ENCODE data around the gene ZNF695.

ZNF695 gene

DNA sequence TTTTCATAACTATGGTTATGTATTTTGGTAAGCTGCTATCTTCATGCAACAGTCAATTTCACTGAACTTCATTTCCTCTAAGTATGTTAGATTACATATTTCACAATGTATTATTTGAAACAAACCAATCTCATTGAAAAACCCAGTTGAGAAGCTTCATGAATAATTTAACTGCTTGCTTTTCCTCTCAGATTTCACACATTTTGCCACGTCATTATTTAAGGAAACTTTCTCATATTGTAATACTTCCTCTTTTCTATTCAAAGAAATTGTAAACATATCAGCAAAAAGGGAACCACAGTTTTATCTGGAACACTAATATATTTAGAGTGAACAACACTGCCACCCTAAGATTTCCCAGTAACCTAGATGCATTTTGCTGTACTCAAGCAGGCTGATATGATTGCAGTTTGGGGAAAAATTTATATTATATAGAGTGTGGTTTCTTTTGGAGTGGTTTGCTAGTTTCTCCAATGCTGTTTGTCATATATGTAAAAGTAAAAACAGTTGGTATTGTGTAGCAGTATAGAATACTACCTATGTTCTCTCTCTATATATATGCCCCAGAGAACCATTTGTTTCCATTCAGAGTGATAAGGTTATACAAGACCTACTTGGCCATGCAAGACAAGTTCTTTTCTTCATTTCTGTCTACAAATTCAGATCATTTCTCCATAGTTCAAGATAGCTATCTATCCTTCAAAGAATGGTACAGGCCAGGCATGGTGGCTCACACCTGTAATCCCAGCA lies 47.7 kb downstream of the ZNF695 start:
- TF ChIP-seq POLR2AphosphoS5 (IDR thresholded peaks at IDR 0.05; ENCODE audit: low read depth, low read length) = no peak
- TF ChIP-seq FOXP2 (optimal IDR thresholded peaks at IDR 0.05; ENCODE audit: borderline replicate concordance, extremely low read depth, extremely low read length, insufficient read depth) = no peak

DNA sequence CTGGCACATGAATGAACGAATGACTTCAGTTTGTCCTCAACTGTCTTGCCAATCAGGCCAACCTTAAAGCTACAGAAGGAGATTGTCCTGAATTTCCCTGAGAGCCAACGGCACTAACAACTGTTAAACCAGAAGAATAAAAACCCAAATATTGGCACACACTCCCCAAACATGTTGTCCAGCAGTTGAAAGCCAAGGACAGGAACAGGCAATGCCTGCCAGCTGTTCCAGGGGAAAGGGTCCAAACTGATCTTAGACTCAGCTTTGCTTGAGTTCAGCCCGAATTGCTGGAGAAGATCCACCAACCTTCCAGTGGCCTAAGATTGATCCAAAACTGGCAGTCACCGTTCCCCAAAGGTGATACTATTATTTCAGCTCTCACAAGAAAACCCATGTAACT lies 53.7 kb downstream of the ZNF695 start:
- TF ChIP-seq, protein P1, sequence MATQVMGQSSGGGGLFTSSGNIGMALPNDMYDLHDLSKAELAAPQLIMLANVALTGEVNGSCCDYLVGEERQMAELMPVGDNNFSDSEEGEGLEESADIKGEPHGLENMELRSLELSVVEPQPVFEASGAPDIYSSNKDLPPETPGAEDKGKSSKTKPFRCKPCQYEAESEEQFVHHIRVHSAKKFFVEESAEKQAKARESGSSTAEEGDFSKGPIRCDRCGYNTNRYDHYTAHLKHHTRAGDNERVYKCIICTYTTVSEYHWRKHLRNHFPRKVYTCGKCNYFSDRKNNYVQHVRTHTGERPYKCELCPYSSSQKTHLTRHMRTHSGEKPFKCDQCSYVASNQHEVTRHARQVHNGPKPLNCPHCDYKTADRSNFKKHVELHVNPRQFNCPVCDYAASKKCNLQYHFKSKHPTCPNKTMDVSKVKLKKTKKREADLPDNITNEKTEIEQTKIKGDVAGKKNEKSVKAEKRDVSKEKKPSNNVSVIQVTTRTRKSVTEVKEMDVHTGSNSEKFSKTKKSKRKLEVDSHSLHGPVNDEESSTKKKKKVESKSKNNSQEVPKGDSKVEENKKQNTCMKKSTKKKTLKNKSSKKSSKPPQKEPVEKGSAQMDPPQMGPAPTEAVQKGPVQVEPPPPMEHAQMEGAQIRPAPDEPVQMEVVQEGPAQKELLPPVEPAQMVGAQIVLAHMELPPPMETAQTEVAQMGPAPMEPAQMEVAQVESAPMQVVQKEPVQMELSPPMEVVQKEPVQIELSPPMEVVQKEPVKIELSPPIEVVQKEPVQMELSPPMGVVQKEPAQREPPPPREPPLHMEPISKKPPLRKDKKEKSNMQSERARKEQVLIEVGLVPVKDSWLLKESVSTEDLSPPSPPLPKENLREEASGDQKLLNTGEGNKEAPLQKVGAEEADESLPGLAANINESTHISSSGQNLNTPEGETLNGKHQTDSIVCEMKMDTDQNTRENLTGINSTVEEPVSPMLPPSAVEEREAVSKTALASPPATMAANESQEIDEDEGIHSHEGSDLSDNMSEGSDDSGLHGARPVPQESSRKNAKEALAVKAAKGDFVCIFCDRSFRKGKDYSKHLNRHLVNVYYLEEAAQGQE (IDR thresholded peaks at IDR 0.05; ENCODE audit: insufficient read depth in 1 of 2, low read depth in 2 of 2, low read length in 2 of 2) = no peak
- TF ChIP-seq FOXP2 (optimal IDR thresholded peaks at IDR 0.05; ENCODE audit: borderline replicate concordance, extremely low read depth, extremely low read length, insufficient read depth) (no peak), TAF1 (IDR thresholded peaks at IDR 0.05; ENCODE audit: borderline replicate concordance, insufficient read depth, low read length) (no peak), SIN3A (IDR thresholded peaks at IDR 0.05; ENCODE audit: borderline replicate concordance, insufficient read depth, low read length) (no peak), POLR2AphosphoS5 (IDR thresholded peaks at IDR 0.05; ENCODE audit: low read depth, low read length) (no peak)

DNA sequence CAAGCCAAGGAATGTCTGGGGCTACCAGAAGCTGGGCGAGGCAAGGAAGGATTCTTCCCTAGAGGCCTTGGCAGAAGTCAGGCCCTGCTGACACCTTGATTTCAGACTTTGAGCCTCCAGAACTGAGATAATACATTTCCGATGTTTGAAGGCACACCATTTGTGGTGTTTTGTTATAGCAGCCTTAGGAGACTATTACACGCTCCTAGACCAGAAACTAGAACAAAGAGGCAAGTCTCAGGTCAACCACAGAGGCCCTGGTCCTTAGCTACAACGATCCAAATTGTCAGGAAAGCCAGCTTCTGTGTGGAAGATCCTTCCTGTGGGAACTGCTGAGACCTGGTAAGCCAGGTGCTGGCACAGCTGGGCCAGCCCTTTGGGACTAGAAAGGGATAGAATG lies 56.4 kb downstream of the ZNF695 start:
- TF ChIP-seq TAF1 (IDR thresholded peaks at IDR 0.05; ENCODE audit: borderline replicate concordance, insufficient read depth, low read length) (no peak), SIN3A (IDR thresholded peaks at IDR 0.05; ENCODE audit: borderline replicate concordance, insufficient read depth, low read length) (no peak), FOXP2 (optimal IDR thresholded peaks at IDR 0.05; ENCODE audit: borderline replicate concordance, extremely low read depth, extremely low read length, insufficient read depth) (no peak), POLR2AphosphoS5 (IDR thresholded peaks at IDR 0.05; ENCODE audit: low read depth, low read length) (no peak)
- TF ChIP-seq, protein P1 (IDR thresholded peaks at IDR 0.05; ENCODE audit: insufficient read depth in 1 of 2, low read depth in 2 of 2, low read length in 2 of 2) = no peak

GRCh38 chr1:246949956-246950355 lies 57.9 kb downstream of the ZNF695 start:
- TF ChIP-seq TAF1 (IDR thresholded peaks at IDR 0.05; ENCODE audit: borderline replicate concordance, insufficient read depth, low read length) (no peak), FOXP2 (optimal IDR thresholded peaks at IDR 0.05; ENCODE audit: borderline replicate concordance, extremely low read depth, extremely low read length, insufficient read depth) (no peak)

- TF ChIP-seq, protein P1 (IDR thresholded peaks at IDR 0.05; ENCODE audit: insufficient read depth in 1 of 2, low read depth in 2 of 2, low read length in 2 of 2) = no peak
- no peak for TF ChIP-seq FOXP2 (optimal IDR thresholded peaks at IDR 0.05; ENCODE audit: borderline replicate concordance, extremely low read depth, extremely low read length, insufficient read depth)
- TF ChIP-seq SIN3A (IDR thresholded peaks at IDR 0.05; ENCODE audit: borderline replicate concordance, insufficient read depth, low read length) = no peak
- no peak for TF ChIP-seq TAF1 (IDR thresholded peaks at IDR 0.05; ENCODE audit: borderline replicate concordance, insufficient read depth, low read length)
- TF ChIP-seq POLR2AphosphoS5 (IDR thresholded peaks at IDR 0.05; ENCODE audit: low read depth, low read length) = no peak
These were observed 60.6 kb downstream of the ZNF695 start for GRCh38 chr1:246947255-246947654.

DNA sequence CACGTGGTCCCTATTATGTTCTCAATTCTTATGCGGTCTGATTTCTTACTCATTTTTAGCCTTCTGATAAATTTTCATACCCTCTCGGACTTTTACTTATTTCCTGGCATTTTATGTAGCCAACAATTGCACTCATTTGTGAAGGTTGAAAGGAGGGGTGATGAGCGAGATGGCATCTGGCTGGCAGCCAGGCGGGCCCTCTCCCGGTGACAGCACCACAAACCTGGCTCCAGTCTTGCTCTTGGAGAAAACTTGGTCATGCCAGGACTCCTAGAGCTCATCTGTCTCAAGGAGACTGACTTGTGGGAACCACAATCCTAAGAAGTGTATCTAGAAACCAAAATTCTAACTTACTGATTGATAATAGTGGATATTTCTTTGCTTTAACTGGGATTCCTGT lies 61.5 kb downstream of the ZNF695 start:
- TF ChIP-seq FOXP2 (optimal IDR thresholded peaks at IDR 0.05; ENCODE audit: borderline replicate concordance, extremely low read depth, extremely low read length, insufficient read depth) = no peak
- TF ChIP-seq POLR2AphosphoS5 (IDR thresholded peaks at IDR 0.05; ENCODE audit: low read depth, low read length) = no peak
- TF ChIP-seq, protein P1 (IDR thresholded peaks at IDR 0.05; ENCODE audit: insufficient read depth in 1 of 2, low read depth in 2 of 2, low read length in 2 of 2) = no peak
- TF ChIP-seq TAF1 (IDR thresholded peaks at IDR 0.05; ENCODE audit: borderline replicate concordance, insufficient read depth, low read length) = no peak
